Hippocampal formation (tissue), 2 donors: Measurements from ENCODE around the gene ENTPD6.

Experiments used
- DNase-seq, 2 donors: peaks; one replicate each; lab custom pipeline; 2025; lab: John Stamatoyannopoulos, UW

The ENTPD6 gene

DNA sequence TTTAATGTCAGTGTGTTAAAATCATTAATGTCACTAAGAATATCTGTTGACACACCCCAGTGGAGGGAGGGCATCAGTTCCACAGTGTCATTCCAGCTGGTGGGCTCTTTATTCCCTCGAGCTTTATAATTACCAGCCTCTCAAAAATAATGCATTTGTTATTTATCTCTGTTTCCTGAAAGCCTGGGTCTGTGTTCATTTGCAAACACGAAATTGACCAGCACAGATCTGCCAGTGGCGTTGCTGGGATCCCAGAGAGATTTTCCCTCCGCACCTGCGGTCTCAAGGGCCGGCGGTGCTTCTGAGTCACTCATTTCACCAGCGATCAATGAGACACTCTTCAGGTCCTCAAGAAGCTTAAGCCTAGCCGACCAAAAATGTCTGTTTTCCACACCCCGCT, 46.7 kb downstream of the ENTPD6 start:
- no peak for DNase-seq

DNA sequence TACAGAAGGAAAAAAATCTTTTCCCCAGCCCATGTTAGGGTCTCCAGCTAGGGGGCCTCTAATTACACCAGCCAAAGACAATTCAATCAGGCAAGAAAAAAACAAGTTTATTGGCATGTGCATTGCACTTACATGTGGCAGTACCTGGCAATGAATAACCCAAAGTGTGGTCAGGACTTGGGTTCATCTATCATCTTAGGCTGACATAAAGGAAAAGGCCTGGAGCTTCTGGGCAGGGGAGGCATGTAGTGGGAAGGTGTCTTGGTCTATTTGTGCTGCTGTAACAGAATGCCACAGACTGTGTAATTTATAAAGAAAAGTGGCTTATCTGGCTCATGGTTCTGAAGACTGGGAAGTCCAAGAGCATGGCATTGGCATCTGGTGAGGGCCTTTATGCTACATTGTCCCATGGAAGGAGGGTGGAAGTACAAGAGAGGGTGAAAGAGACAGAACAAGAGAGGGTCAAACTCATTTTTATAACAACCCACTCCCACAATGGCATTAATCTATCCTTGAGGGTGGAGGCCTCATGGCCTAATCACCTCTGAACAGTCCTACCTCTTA, 48.0 kb downstream of the ENTPD6 start:
- no peak for DNase-seq

DNA sequence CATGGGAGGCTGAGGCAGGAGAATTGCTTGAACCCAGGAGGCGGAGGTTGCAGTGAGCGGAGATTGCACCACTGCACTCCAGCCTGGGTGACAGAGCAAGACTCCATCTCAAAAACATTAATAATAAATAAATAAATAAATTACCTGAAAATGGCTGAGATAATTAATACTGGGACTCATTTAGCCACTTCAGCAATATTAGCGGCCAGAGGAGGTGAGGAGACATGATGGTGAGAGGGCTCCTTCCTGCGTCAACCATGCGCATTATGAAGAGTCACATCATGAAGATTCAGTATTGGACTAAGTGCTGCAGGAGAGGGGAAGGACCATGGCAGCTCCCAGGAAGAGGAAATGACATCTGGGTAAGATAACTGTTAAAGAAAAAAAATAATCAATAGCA, 49.5 kb downstream of the ENTPD6 start:
- DNase-seq = no peak

DNA sequence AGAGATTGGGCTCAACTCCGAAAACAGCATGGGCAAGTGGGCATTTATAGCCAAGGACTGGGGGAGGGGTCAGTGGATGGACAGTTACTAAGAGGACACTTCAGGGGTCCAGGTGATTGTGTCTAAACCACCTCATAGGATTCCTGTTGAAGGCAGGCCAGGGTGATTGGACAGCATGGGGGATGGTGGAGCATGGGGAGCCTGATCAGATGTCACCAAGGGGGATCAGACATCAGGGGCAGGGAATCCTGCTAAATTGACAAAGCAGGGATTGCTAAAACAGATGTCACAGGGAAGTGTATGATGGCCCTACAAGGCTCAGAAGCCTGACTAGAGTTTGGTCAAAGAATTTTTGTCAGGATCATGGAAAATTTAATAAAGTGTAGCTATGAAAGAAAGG, 49.9 kb downstream of the ENTPD6 start:
- no peak for DNase-seq

DNA sequence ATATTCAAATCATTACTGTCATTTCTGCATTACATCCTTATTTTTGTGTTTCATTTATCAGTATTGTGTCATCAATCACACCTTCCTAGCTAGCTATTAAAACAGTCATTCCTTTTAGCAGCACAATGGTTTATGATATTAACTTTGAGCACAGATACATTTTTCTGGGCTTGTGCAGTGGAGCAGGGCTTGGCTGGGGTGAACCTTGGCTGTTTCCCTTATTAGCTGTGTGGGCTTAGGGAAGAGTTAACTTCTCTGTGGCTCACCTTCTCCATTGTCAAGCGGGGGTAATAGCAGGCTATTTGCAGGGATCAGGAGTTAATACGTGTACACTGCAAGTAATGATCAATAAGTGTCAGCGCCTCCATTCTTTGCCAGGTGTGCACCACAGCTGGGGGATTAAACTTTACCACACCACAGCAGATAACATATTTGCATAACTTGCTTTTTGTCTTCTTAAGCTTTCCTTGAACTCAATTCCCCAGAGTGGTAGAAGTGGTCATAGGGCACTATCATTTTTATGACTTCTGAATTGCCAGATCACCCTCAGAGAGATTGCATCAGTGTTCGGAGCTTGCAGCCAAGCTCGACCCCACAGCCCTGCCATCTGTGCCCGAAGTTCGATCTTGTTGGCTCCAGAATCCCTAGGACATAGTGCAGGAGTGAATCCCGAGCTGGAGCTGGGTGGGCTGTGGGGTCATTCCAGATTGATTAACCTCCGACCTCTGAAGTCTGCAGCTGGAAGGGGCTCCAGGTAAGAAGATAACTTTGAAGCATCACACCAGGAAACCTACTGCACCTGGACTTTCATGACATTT, 50.9 kb downstream of the ENTPD6 start:
- DNase-seq = no peak

DNA sequence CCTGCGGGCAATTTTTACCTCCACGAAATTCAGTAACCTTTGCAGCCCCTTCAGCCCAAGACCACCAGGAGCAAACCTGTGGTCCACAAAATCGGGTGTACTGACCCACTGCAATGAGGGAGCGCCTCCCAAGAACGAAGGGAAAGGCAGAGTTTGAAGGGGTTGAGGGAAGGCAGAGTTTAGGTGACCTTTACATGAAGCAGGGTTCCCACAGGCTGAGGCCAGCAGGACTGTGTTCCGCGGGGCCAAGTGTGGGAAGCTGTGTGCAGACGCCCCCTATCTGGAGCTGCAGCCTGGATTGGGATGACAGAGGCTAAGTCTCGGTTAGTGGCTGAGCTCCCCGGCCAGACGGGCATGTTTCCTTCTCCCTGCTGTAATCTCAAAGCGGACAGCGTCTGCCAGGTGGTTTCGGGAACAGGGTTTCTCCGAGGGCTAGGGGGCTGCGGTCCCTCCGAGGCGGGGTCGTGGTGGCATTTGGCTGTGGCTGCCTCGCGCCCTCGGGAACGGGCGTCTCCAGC, 51.5 kb downstream of the ENTPD6 start:
- DNase-seq = peak; percentile 57

DNA sequence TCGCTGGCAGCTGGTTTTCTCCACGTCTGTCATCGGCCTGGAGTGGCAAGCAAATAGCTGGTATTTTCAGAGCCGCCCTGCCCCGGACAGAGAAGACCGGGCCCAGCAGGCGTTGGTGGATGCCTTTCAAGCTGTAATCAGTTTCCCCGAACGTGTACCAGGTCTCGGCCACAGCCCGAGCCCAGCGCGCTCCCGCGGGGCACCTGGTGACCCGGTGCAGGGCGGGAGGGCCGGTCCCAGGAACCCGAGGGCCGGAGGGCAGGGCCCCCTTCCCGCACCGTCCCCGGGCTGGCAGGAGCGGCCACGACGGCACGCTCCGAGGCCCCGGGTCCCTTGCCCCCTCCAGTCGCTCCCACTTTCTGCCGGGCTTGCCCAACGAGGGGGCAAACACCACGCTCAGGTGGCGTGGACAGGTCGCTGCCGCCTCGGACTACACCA, 52.0 kb downstream of the ENTPD6 start:
- DNase-seq = no peak

DNA sequence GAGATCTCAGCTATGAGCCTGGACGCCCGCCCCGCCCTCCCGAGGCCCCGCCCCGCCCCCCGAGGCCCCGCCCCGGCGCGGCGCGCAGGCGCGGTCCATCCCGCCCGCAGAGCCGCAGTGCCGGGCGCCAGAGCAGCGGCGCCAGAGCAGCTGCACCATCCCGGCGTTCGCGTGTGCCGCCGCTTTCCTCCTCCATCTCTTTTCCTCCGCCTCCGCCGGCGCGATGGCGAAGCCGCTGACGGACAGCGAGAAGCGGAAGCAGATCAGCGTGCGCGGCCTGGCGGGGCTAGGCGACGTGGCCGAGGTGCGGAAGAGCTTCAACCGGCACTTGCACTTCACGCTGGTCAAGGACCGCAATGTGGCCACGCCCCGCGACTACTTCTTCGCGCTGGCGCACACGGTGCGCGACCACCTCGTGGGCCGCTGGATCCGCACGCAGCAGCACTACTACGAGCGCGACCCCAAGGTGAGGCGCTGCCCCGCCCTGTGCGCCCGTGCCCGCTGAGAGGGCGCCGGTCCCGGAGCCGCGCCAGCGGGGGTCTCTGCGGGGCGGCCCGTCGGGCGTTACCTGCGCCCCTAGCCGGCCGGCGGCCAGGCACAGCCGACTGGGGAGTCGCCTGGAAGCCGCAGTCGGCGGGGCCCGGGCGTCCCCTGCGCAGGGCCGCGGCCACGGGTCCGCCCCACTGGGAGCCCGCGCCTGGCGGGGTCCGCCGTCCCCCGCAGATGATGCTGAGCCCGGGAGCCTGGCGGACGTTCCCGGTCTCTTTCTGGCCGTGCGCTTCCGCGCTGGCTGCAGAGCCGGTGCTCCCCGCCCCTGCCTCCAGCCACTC, 52.7 kb downstream of the ENTPD6 start, which contains the start of gene PYGB:
Gene PYGB (plus strand): TSS at position 130 of the 830 bp plus-strand sequence. CDS start 94 bp downstream, at position 224.
- DNase-seq = peak; percentile 69 to 77

DNA sequence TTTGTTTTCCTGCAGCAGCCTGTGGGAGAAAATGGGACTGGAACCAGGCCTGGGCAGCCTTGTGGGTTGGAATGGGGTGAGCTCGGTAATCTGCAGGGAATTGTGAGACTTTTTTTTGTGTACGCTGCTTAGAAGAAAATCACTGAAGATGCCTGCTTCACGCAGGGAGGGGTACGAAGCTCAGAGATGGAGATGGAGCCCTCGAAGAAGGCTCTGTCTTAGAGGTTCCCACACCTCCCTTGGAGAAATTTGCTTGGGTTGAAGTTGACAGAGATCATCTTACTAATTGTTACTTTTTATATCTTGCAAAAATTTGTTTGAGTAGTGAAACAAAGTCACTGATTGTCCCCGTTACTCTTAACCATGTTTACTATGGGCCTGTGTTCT, 53.3 kb downstream of the ENTPD6 start:
- peak in 1 of 2 donors; percentile 61 for DNase-seq

DNA sequence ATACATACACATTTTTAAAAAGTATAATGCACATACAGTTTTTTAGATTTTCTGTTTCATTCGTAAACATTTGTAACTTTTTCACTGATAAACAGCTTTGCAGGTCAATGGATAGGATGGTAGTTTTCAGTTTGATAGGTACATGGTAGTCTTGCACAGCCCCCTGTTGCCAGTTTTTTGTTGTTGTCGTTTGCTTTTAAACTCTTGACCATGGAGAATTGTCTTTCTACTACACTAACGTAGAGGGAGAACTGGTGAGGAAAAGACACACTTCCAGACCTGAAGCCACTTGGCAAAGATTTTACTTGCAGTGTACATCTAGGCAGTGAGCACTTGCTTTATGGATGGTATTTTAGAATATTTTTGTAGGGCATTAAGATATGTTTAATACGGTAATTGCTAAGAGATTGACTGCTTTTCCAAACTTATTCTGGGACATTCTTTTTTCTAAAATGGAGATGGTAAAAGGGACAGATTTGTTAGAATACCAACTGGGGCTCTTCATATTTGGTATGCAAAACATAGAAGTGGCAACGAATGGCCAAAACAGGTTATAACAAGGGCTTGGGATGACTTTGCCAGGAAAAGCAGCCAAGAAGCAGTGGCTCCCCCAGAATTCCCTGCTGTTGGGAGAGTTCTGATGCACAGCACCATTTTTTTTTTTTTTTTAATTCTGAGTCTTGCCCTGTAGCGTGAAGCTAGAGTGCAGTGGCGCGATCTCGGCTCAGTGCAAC, 53.9 kb downstream of the ENTPD6 start:
- peak in 1 of 2 donors; percentile 26 for DNase-seq

DNA sequence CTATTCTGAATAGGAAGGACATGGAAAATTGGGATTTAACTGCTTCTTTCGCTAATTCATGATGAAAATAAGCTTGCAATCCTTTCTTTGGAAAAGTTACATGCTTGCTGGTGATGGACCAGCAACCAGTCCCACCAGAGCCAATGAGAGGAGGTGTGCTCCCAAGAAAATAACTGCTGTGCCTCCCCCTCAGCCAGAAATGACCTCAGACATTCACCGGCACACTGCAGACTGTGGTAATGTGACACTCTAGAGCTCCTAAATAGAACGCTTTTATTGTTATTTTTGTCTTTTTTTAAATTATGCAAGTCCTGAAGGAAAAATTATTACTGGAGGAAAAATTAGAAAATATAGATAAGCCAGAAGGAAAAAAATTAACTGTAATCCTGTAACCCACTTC, 55.0 kb downstream of the ENTPD6 start:
- no peak for DNase-seq

DNA sequence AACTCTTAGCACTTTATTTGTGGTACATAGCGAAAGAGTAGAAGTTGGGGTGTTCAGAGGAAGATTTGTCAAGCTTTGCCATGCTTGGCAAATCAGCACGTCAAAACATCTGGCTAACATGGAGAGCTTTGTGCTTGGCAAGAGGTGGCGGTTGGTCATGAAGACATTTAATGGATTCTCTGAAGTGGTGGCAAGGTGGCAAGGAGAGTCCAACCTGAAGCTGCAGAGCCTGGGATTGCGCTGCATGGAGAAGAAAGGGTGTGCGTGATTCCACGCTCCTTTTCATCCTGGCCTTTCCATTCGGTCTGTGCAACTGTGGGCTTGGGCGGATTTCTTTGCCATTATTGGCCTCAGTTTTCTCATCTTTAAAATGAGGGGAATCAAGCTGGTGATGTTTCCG, 55.5 kb downstream of the ENTPD6 start:
- DNase-seq = no peak

DNA sequence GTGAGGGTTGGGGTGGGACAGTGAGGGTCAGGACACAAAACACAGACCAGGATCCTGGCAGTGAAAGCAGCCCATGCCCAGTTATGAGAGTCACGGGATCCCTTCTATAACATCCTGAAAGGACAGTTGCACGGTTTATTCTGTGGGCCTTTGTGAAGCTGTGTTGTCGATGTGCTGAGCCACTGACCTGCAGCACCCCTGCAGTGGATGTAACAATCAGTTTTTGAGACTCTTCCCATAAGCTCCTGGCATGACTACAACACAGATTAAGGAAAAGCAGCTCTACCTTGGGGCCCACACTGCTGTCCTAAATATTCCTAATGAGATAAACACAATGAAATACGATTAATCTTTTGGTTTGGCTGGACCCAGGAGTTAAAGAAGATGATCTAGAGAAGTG, 56.0 kb downstream of the ENTPD6 start:
- DNase-seq = no peak

DNA sequence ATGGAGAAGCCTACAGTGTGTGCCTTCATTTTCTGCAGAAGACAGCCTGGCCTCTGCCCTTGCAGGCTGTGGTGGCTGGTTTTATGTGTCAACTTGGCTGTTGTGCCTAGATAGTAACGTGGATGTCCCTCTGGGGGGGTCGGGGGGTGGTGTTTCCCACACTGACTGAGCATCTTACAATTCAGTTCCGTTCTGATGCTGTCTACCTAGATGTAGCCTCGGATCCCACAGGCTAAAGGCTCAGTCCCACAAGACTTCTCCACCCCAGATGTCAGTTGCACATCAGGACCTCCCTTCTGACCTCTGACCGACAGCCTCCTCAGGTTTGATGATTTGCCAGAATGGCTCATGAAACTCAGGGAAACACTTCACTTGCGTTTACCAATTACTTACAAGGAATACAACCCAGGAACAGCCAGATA, 56.7 kb downstream of the ENTPD6 start:
- no peak for DNase-seq

DNA sequence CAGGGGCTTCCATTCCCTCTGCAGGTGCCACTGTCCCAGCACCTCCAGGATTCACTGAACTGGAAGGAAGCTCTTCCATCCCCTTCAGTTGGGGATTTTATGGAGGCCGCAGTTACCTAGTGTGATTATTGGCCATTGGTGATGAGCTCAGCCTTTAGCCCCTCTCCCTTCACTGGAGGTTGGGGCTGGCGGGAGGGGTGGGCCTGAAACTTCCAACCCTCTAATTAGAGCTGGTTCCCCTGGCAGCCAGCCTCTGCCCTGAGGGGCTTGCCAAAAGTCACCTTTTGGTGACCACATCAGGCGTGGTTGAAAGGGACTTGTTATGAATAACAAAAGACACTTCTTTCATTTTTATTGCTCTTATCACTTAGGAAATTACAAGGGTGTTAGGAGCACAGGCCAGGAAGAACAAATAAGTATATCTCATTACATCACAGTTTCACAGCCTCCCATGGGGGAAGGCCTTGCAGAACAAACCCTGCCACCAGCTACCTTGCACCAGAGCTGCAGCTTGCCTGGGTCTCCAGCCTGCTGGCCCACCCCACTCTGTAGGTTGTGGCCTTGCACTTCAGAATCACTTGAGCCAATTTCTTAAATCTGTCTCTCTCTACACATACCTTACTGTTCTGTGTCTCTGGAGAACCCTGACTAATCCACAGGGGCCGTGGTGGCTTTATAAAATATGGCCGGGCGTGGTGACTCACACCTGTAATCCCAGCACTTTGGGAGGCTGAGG, 57.3 kb downstream of the ENTPD6 start:
- no peak for DNase-seq

DNA sequence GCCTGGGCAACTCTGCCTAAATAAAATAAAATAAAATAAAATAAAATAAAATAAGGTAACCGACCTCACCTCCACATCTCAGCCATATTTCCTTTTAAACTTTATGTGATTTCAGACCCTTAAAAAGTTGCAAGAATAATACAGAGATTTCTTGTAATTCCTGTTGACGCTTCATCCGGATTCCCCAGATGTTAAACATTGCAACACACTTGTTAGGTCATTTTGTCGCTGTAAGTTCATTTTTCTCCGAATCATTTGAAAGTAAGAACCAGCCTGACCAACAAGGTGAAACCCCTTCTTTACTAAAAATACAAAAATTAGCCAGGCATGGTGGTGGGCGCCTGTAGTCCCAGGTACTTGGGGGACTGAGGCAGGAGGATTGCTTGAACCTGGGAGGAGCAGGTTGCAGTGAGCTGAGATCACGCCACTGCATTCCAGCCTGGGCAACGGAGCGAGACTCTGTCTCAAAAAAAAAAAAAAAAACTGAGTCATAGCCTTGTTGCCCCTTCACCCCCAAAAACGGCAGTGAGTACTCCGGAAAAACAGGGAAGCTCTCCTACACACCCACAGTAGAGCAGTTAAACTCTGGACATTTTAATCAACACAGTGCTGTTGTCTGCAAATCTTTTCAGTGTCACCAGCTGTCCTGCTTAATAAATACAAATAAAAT, 58.2 kb downstream of the ENTPD6 start:
- DNase-seq = no peak

DNA sequence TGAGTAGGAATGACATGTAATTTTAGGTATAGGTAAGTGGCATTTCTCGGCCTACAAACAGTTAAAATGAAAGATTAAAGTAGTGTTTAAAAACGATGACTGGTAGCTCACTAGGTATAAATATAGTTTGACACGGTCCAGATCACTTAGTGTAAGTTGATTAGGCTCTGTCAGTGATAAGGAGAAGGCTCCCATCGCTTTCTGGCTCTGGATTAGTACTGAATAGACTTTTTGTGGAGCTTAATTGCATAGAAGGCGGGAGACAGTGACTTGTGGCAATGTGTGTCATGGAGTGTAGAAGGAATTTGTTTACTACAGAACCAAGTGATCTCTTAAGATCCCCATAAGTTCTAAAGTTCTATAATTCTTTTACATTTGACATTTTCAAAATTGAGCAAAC, 59.1 kb downstream of the ENTPD6 start:
- no peak for DNase-seq

DNA sequence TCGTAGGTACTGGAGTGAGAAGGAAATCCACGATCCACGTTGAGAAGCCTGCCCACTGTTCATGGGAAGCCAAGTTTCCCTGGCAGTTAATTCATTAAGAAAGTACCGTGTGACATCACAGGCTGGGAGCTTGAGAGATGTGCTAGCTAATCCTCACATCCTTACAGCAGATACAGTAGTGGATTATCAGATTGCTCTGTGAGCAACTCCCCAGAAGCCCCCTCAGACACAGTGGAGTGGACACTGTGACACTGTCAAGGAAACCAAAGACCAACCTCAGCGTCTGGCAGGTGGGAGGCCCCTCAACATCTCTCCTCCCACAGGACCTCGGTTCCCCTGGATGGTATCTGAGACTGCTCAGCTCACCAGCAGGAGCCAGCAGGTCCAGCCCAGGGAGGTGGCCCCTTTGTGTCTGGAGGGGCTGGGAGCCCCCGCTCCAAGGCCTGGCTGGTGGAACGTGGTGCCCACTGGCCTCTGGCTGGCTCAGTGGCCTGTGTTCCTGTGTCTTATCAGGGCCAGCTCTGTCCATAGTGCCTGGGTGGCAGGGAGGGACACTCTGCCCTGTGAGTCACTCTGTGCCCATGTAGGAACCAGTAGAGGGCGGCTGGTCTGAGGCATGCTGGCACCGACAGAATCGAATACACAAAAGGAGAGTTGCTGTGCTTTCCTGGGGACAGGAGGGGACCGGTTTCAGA, 59.6 kb downstream of the ENTPD6 start:
- DNase-seq = peak; percentile 36 to 56

DNA sequence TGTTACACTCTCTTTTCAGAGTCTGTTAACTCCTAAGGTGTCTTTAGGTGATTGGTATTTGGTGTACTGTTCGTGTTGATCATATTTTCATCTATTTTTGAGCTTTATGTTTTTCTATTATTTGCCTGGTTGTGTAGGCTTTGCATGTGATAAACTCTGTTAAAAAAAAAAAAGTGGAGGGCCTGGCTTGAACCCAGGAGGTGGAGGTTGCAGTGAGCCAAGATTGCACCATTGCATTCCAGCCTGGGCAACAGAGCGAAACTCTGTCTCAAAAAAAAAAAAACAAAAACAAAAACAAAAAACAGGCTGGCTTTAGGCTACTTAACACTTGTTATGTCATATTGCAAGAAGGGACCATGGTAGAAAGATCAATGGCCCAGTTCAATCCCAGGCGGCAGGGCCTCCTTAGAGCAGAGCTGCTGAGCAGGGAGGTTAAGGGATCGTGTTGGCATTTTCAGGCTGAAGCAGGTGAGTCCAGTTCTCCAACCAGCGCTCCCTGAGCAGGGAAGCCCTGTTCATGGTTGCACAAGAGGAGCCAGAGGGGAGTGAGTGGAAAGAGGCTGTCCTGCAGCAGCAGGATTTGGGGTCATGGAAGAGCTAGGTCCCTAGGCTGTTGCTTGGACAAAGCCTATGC, 60.8 kb downstream of the ENTPD6 start:
- no peak for DNase-seq
